GM20000 (cell line): ENCODE results near the gene TTC16.

Experiments used
- DNase-seq: peaks from one replicate; pipeline ENCODE4 v3.0.0; 2012; ENCODE audit warnings: low spot score
- CTCF ChIP-seq: IDR thresholded peaks from 2 replicates; pipeline ENCODE4 v1.5.1; 2012; ENCODE audit warnings: mild to moderate bottlenecking, control low read depth; ENCODE audit errors: extremely low read depth, missing control alignments

TTC16 gene

DNA sequence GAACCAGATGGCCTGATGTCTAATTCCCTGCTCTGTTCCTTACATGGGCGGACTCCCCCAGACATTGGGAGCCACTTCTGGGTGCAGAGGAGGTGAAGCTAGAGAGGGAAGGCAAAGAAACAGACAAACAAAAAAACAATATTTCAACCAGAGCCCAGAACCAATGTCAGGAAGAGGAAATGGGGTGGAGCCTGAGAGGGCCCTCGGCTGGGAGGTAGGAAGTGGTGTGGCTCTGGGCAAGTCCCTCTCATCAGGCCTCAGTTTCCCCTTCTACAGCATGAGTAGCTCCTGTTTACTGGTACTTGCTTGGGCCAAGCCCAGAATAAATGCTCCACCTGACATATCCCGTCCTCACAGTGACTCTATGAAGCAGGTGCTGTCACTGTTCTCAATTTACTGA, 51.5 kb downstream of the TTC16 start:
- no peak for DNase-seq
- no peak for TF ChIP-seq CTCF

DNA sequence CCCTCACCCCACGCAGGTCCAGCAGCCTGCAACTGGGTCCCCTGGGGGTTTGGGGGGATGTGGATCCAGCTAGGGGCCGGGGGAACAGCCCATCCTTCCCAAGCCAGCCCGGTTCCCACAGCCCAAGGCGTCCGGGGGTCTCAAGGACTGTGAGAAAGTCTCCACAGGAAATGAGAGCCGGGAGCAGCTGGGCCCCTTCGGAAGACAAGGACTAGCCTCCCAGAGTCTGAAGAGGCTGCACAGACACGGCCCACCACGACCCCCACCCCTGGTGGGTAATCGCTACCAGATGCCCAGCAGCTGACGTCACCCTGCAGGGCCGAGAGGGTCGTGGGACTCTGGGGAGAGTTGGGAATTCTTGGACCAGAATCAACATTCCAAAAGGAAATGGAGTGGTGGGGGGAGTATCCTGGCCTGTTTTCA, 52.0 kb downstream of the TTC16 start:
- no peak for TF ChIP-seq CTCF
- DNase-seq = no peak

GRCh38 chr9:127768698-127769097, 52.8 kb downstream of the TTC16 start:
- no peak for TF ChIP-seq CTCF
- no peak for DNase-seq

GRCh38 chr9:127769101-127769500, 53.2 kb downstream of the TTC16 start:
- no peak for DNase-seq
- TF ChIP-seq CTCF = no peak

DNA sequence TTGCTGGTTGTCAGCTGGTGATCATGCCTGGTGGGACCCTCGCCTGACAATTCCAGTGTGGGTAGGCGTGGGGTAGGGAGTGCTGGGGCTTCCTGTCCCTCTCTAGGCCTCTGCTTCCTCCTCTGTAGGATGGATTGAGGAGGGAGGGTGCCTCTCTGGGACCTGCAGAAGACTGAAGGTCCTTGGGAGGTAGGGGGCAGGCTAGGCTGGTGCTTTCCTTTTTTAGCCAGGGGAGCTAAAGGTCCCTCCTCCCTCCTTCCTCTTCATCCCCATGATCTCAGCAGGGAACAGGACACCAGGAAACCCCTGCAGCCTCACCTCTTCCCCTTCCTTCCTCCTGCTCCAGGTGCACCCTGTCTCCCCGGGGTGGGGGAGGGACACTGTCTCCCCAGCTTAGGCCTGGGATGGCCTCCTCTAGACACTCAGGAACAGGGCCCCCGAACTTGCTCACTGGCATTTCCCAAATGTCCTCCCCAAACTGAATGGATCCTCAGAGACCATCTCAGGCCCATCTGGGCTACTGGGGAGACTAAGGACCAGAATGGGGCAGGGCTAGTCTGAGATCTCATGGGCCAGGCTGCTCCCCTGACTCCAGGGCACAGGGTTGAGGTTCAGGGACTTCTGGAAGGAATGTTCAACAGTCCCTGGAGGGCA, 54.2 kb downstream of the TTC16 start:
- no peak for TF ChIP-seq CTCF
- no peak for DNase-seq

DNA sequence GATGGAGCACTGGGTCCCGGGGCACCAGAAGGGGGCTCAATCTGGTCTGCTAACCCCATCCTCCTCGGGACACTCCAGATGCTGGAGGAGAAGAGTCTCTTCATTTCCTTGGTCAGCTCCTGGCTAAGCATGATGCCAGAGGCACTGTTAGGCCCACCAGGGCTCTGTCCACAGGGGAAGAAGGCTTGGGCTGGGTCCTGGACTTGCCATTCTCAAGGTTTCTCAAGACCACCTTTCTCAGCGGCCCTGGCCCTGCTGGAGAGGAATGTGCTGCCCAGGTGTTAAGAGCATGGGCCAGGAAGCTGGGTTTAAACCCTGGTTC, 54.7 kb downstream of the TTC16 start:
- TF ChIP-seq CTCF = no peak

DNA sequence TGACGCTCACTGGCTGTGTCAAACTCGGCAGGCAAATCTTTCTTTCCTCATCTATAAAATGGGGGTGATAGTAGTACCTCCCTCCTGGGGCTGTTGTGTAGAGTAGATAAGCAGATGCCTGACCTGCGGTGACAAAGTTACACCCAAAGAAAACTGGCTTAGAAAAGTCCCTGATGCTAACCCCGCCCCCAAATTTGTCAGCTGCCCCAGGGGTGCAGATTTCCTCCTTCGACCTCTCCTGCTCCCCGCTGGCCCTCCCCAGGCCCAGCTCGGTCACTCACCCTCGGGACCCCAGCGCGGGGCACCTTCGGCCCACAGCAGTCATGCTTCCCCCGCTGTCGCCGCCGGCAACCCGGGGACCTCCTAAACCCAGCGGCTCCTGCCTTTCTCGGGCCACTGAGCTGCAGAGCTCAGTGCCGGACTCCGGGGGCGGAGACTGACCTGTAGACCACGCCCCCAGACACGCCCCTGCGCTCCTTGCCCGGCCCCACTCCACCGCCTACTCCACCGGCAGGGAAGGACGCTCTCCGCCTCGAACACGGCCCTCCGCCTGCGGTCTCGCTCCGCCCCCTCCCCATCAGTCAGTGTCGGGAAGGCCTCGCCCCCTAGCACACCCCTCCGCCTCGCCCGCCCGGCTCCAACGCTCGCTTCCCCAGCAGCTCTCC, 55.2 kb downstream of the TTC16 start:
- no peak for TF ChIP-seq CTCF
- peak; percentile 96 for DNase-seq

More for the DNA sequence above, 54.7 kb downstream of the TTC16 start:
- DNase-seq = no peak
